ENCODE data around the gene PRLR. TPM values are rescaled to one million over a fixed set of nuclear protein-coding genes. Genes with fewer than 3 reads are reported as not detected.

PRLR gene
- total and polyA plus RNA-seq, 2 of the 8 experiments (the other 6 are each of a cell fraction or from before 2014, with no cell fraction given) = 0.53 to 2.5 TPM

DNA sequence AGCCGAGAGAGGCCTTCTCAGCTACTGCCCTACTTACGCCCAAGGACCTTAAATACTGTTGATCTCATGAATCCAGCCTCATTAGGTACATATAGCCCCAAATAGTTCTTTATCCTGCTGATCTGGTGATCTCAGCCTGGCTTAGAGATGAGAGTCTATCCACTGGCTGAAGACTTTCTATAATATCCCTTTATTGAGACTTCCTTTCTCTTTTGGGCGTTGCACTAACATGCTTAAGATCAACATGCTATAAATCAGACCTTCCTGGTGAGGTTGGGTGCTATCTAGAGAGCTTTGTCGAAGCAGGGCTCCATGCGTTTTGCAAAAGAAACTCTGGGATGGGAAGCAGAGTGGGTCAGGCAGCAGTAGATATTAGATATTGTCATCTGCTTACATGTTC, 138.6 kb downstream of the PRLR start:
- no peak overlapping the region for H3K27ac ChIP-seq (ENCODE audit: low read depth, low read length)
- H2BK12ac ChIP-seq (ENCODE audit: low read depth, low read length) = no peak overlapping the region
- no peak overlapping the region for H2BK5ac ChIP-seq (ENCODE audit: low read depth, low read length)
- H2AK5ac ChIP-seq (ENCODE audit: low read depth, low read length) = no peak overlapping the region
- no peak overlapping the region for H3K4me3 ChIP-seq (ENCODE audit: extremely low read depth in 1 of 4, insufficient read depth in 2 of 4, low read depth in 3 of 4, low read length in 4 of 4)
- H2AFZ ChIP-seq (ENCODE audit: low read length) = no peak overlapping the region
- no peak overlapping the region for H4K91ac ChIP-seq (replicated peaks; ENCODE audit: insufficient read length, low read length)
- FAIRE-seq (no peak), DNase-seq (ENCODE audit: low read depth in 1 of 2, low spot score in 2 of 2) (no peak)
- H3K79me1 ChIP-seq (ENCODE audit: low read depth, low read length) = no peaks in the 10 kb centered on the region
- H3K18ac ChIP-seq (ENCODE audit: extremely low read depth, low read length) = no peak overlapping the region
- no peaks in the 10 kb centered on the region; the same call in 1 of the 2 replicates for H3K23me2 ChIP-seq (ENCODE audit: low read depth, low read length)
- no peak overlapping the region for H3K9ac ChIP-seq (replicated peaks in 1 of 4; ENCODE audit: extremely low read depth in 1 of 4, low read depth in 3 of 4, low read length in 3 of 4)
- H3K36me3 ChIP-seq (ENCODE audit: control insufficient read depth in 2 of 4, insufficient read depth in 4 of 4, low read length in 3 of 4) = no peaks in the 10 kb centered on the region
- H4K5ac ChIP-seq (ENCODE audit: insufficient read length, low read depth, low read length) = no peak overlapping the region
- H3K27me3 ChIP-seq (replicated peaks in 1 of 4; ENCODE audit: control insufficient read depth in 3 of 4, extremely low read depth in 1 of 4, insufficient read depth in 3 of 4, low read length in 3 of 4) = 0 out of 7 replicates have a peak, but pooled peaks cover 0 to under 1% (median 0%) of the 10 kb centered on the region in 4 experiments
- H3K4ac ChIP-seq (replicated peaks; ENCODE audit: insufficient read length, low read depth, low read length) = no peak overlapping the region
- no peak overlapping the region for H3K23ac ChIP-seq (ENCODE audit: insufficient read length)
- no peaks in the 10 kb centered on the region for H4K20me1 ChIP-seq (replicated peaks in 1 of 2; ENCODE audit: control insufficient read depth in 1 of 2, insufficient read depth in 2 of 2, low read length in 2 of 2)
- no peak overlapping the region for H4K8ac ChIP-seq (ENCODE audit: extremely low read depth, insufficient read depth, low read length)
- H2BK15ac ChIP-seq (ENCODE audit: low read length) = no peak overlapping the region
- no peak overlapping the region for H3K56ac ChIP-seq (replicated peaks; ENCODE audit: insufficient read length, low read depth, low read length)
- no peak overlapping the region for H2BK20ac ChIP-seq (ENCODE audit: low read length)
- WGBS, 2 experiments (ENCODE audit: extremely low coverage in 1 of 2, insufficient coverage in 1 of 2, insufficient read length in 1 of 2, insufficient replicate concordance in 2 of 2, low coverage in 1 of 2, low lambda C conversion rate in 2 of 2, missing lambda C conversion rate in 1 of 2) = 90% methylated on average over 5 of the region's 5 CpGs; no CpG with 5 or more reads in 1 of the 2 experiments
- CTCF ChIA-PET (ENCODE audit: partially characterized antibody) = interaction anchor here (0.7 to 3.8 kb wide), 14 partner anchors 9 to 833 kb away, joined by 3 to 22 read pairs (median 4); no protein-coding TSS in a partner anchor
- POLR2A ChIA-PET (ENCODE audit: partially characterized antibody) = no interaction called here
- H3K4me2 ChIP-seq (ENCODE audit: insufficient read depth in 1 of 2, low read depth in 2 of 2, low read length in 2 of 2) = no peak overlapping the region
- no peaks in the 10 kb centered on the region for H3K79me2 ChIP-seq (ENCODE audit: control insufficient read depth in 1 of 2, insufficient read depth in 2 of 2, low read length in 2 of 2)
- H3K9me3 ChIP-seq (ENCODE audit: insufficient read depth in 2 of 2, low read depth in 1 of 2, low read length in 1 of 2) = no peaks in the 10 kb centered on the region
- peaks cover 0 to 4% (median 1%) of the 10 kb centered on the region in 4 experiments; a peak in 2 of 7 replicates for H3K4me1 ChIP-seq (replicated peaks in 1 of 4; ENCODE audit: control insufficient read depth in 3 of 4, insufficient read depth in 4 of 4, low read length in 3 of 4)
- H2BK120ac ChIP-seq (replicated peaks; ENCODE audit: low read depth, low read length) = peak overlapping the region; percentile 40
- no peak overlapping the region for H3K14ac ChIP-seq (ENCODE audit: insufficient read length)
- TF ChIP-seq CBX5 (IDR thresholded peaks at IDR 0.05; ENCODE audit: low read depth, low read length) (no peak), BCL11A (IDR thresholded peaks at IDR 0.05; ENCODE audit: low read depth in 2 of 2, low read length in 2 of 2) (no peak), MAFK (IDR thresholded peaks at IDR 0.05; ENCODE audit: low read depth, low read length) (no peak), JUN (IDR thresholded peaks at IDR 0.05; ENCODE audit: low read depth, low read length) (no peak), USF2 (IDR thresholded peaks at IDR 0.05; ENCODE audit: low read length) (no peak), NRF1 (IDR thresholded peaks at IDR 0.05; ENCODE audit: low read depth, low read length) (no peak), JUND (IDR thresholded peaks at IDR 0.05; ENCODE audit: low read length) (no peak)
- TF ChIP-seq, protein P1, sequence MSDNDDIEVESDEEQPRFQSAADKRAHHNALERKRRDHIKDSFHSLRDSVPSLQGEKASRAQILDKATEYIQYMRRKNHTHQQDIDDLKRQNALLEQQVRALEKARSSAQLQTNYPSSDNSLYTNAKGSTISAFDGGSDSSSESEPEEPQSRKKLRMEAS (IDR thresholded peaks at IDR 0.05) = no peak
